HEK293 (cell line): ENCODE results near the gene PCSK6.
A peak's percentile ranks its signal among the peaks of the same experiment; 100 is the strongest.

Source experiments
- BCL11A ChIP-seq: fragments of 450-650 bp; formaldehyde crosslinking; IDR thresholded peaks from 2 replicates; pipeline ENCODE4 v1.5.1; 2016; ENCODE audit warnings: low read depth, missing biosample characterization, missing genetic modification characterization
- EGR2 ChIP-seq: fragments of 450-650 bp; formaldehyde crosslinking; IDR thresholded peaks from 2 replicates; pipeline ENCODE4 v1.5.1; 2016; ENCODE audit warnings: low read depth, missing biosample characterization, missing genetic modification characterization
- KLF1 ChIP-seq: fragments of 450-650 bp; formaldehyde crosslinking; IDR thresholded peaks from 2 replicates; pipeline ENCODE4 v1.5.1; 2016; ENCODE audit warnings: missing biosample characterization, missing genetic modification characterization
- OSR2 ChIP-seq: fragments of 450-650 bp; formaldehyde crosslinking; IDR thresholded peaks from 2 replicates; pipeline ENCODE4 v1.5.1; 2016; ENCODE audit warnings: missing biosample characterization, missing genetic modification characterization
- PBX3 ChIP-seq: sonication (generic); formaldehyde crosslinking; IDR thresholded peaks from 2 replicates; pipeline ENCODE4 v1.8.1; 2022; ENCODE audit warnings: mild to moderate bottlenecking, moderate library complexity, missing genetic modification reagents
- PRDM1 ChIP-seq: fragments of 450-650 bp; formaldehyde crosslinking; IDR thresholded peaks from 2 replicates; pipeline ENCODE4; 2016; ENCODE audit warnings: missing biosample characterization, missing genetic modification characterization
- REPIN1 ChIP-seq: fragments of 450-650 bp; formaldehyde crosslinking; IDR thresholded peaks from 2 replicates; pipeline ENCODE4 v1.5.1; 2017; ENCODE audit warnings: missing biosample characterization, missing genetic modification characterization, low read depth
- WT1 ChIP-seq: fragments of 450-650 bp; formaldehyde crosslinking; IDR thresholded peaks from 2 replicates; pipeline ENCODE4 v1.5.1; 2016; ENCODE audit warnings: missing biosample characterization, missing genetic modification characterization
- YY1 ChIP-seq: fragments of 450-650 bp; formaldehyde crosslinking; IDR thresholded peaks from 2 replicates; pipeline ENCODE4 v1.5.1; 2018; ENCODE audit warnings: missing biosample characterization, missing genetic modification characterization
- ZBTB17 ChIP-seq: fragments of 450-650 bp; formaldehyde crosslinking; IDR thresholded peaks from 2 replicates; pipeline ENCODE4 v1.5.1; 2016; ENCODE audit warnings: missing biosample characterization, missing genetic modification characterization
- ZEB2 ChIP-seq: fragments of 450-650 bp; formaldehyde crosslinking; IDR thresholded peaks from 2 replicates; pipeline ENCODE4 v1.5.1; 2016; ENCODE audit warnings: missing biosample characterization, missing genetic modification characterization
- ZFHX2 ChIP-seq: fragments of 450-650 bp; formaldehyde crosslinking; conservative IDR thresholded peaks from 2 replicates; pipeline ENCODE4 v1.5.1; 2016; ENCODE audit warnings: missing biosample characterization, missing genetic modification characterization
- ZFP69B ChIP-seq: fragments of 450-650 bp; formaldehyde crosslinking; IDR thresholded peaks from 2 replicates; pipeline ENCODE4 v1.5.1; 2016; ENCODE audit warnings: missing biosample characterization, missing genetic modification characterization
- ZNF121 ChIP-seq: fragments of 450-650 bp; formaldehyde crosslinking; IDR thresholded peaks from 2 replicates; pipeline ENCODE4 v1.5.1; 2016; ENCODE audit warnings: missing biosample characterization, missing genetic modification characterization
- ZNF169 ChIP-seq: fragments of 450-650 bp; formaldehyde crosslinking; IDR thresholded peaks from 2 replicates; pipeline ENCODE4 v1.5.1; 2016; ENCODE audit warnings: missing biosample characterization, missing genetic modification characterization
- ZNF211 ChIP-seq: fragments of 450-650 bp; formaldehyde crosslinking; IDR thresholded peaks from 2 replicates; pipeline ENCODE4 v1.5.1; 2016; ENCODE audit warnings: low read depth, missing biosample characterization, missing genetic modification characterization
- ZNF223 ChIP-seq: fragments of 450-650 bp; formaldehyde crosslinking; IDR thresholded peaks from 2 replicates; pipeline ENCODE4 v1.5.1; 2016; ENCODE audit warnings: missing biosample characterization, missing genetic modification characterization
- ZNF248 ChIP-seq: fragments of 450-650 bp; formaldehyde crosslinking; IDR thresholded peaks from 2 replicates; pipeline ENCODE4 v1.5.1; 2017; ENCODE audit warnings: missing biosample characterization, missing genetic modification characterization
- ZNF302 ChIP-seq: fragments of 450-650 bp; formaldehyde crosslinking; IDR thresholded peaks from 2 replicates; pipeline ENCODE4 v1.5.1; 2016; ENCODE audit warnings: missing biosample characterization, missing genetic modification characterization, low read depth
- ZNF324 ChIP-seq: fragments of 450-650 bp; formaldehyde crosslinking; IDR thresholded peaks from 2 replicates; pipeline ENCODE4 v1.5.1; 2016; ENCODE audit warnings: missing biosample characterization, missing genetic modification characterization
- ZNF335 ChIP-seq: fragments of 450-650 bp; formaldehyde crosslinking; conservative IDR thresholded peaks from 2 replicates; pipeline ENCODE4 v1.5.1; 2016; ENCODE audit warnings: missing biosample characterization, missing genetic modification characterization
- ZNF341 ChIP-seq: fragments of 450-650 bp; formaldehyde crosslinking; IDR thresholded peaks from 2 replicates; pipeline ENCODE4; 2016; ENCODE audit warnings: low read depth, missing biosample characterization, missing genetic modification characterization
- ZNF354C ChIP-seq: fragments of 450-650 bp; formaldehyde crosslinking; IDR thresholded peaks from 2 replicates; pipeline ENCODE4 v1.5.1; 2016; ENCODE audit warnings: missing biosample characterization, missing genetic modification characterization, low read depth, borderline replicate concordance
- ZNF473 ChIP-seq: fragments of 450-650 bp; formaldehyde crosslinking; IDR thresholded peaks from 2 replicates; pipeline ENCODE4 v1.5.1; 2017; ENCODE audit warnings: missing biosample characterization, missing genetic modification characterization
- ZNF514 ChIP-seq: fragments of 450-650 bp; formaldehyde crosslinking; IDR thresholded peaks from 2 replicates; pipeline ENCODE4 v1.5.1; 2016; ENCODE audit warnings: missing biosample characterization, missing genetic modification characterization
- ZNF548 ChIP-seq: fragments of 450-650 bp; formaldehyde crosslinking; IDR thresholded peaks from 2 replicates; pipeline ENCODE4 v1.5.1; 2016; ENCODE audit warnings: missing biosample characterization, missing genetic modification characterization
- ZNF558 ChIP-seq: fragments of 450-650 bp; formaldehyde crosslinking; IDR thresholded peaks from 2 replicates; pipeline ENCODE4 v1.5.1; 2016; ENCODE audit warnings: missing biosample characterization, missing genetic modification characterization
- ZNF580 ChIP-seq: fragments of 450-650 bp; formaldehyde crosslinking; IDR thresholded peaks from 2 replicates; pipeline ENCODE4 v1.5.1; 2016; ENCODE audit warnings: missing biosample characterization, missing genetic modification characterization
- ZNF585B ChIP-seq: fragments of 450-650 bp; formaldehyde crosslinking; IDR thresholded peaks from 2 replicates; pipeline ENCODE4 v1.5.1; 2016; ENCODE audit warnings: missing biosample characterization, missing genetic modification characterization
- ZNF596 ChIP-seq: fragments of 450-650 bp; IDR thresholded peaks from 2 replicates; pipeline ENCODE4 v1.5.0; 2018; ENCODE audit warnings: missing biosample characterization, mild to moderate bottlenecking, missing genetic modification characterization, moderate library complexity
- ZNF626 ChIP-seq: fragments of 450-650 bp; sonication (Bioruptor Pico); formaldehyde crosslinking; IDR thresholded peaks from 2 replicates; pipeline ENCODE4 v1.5.1; 2018; ENCODE audit warnings: missing biosample characterization, missing genetic modification characterization, inconsistent platforms
- ZNF664 ChIP-seq: fragments of 450-650 bp; formaldehyde crosslinking; IDR thresholded peaks from 2 replicates; pipeline ENCODE4 v1.5.1; 2016; ENCODE audit warnings: missing biosample characterization, missing genetic modification characterization
- ZNF677 ChIP-seq: fragments of 450-650 bp; IDR thresholded peaks from 2 replicates; pipeline ENCODE4 v1.5.0; 2018; ENCODE audit warnings: missing biosample characterization, mild to moderate bottlenecking, missing genetic modification characterization, moderate library complexity
- ZNF792 ChIP-seq: fragments of 450-650 bp; formaldehyde crosslinking; IDR thresholded peaks from 2 replicates; pipeline ENCODE4 v1.5.1; 2016; ENCODE audit warnings: missing biosample characterization, missing genetic modification characterization
- TF ChIP-seq, protein P1 (sequence below): IDR thresholded peaks from 2 replicates; pipeline ENCODE4 v1.6.1; 2011; ENCODE audit warnings: mild to moderate bottlenecking, low read depth, low read length, borderline replicate concordance
- TF ChIP-seq, protein P2 (sequence below): fragments of 450-650 bp; formaldehyde crosslinking; IDR thresholded peaks from 2 replicates; pipeline ENCODE4 v1.5.1; 2016; ENCODE audit warnings: missing biosample characterization, missing genetic modification characterization, low read depth
- TF ChIP-seq, protein P3 (sequence below): fragments of 450-650 bp; formaldehyde crosslinking; optimal IDR thresholded peaks from 2 replicates; pipeline ENCODE3; 2016; ENCODE audit warnings: missing biosample characterization, mild to moderate bottlenecking, missing genetic modification characterization

The PCSK6 gene

GRCh38 chr15:101488300-101489164 lies 975 bp downstream of the PCSK6 start (continued):
- TF ChIP-seq ZNF580 (no peak), ZNF558 (no peak), OSR2 (peak; percentile 71), ZNF596 (no peak), ZNF211 (tag by site-specific recombination) (no peak), ZFP69B (tag by site-specific recombination) (0 out of 2 replicates have a peak, but pooled peaks have one; percentile 13), ZNF169 (no peak), ZNF514 (tag by site-specific recombination) (no peak), ZNF121 (tag by site-specific recombination) (no peak), ZNF302 (tag by site-specific recombination) (no peak), ZNF324 (tag by site-specific recombination) (no peak), EGR2 (tag by site-specific recombination) (no peak), ZNF664 (tag by site-specific recombination) (no peak), YY1 (tag by site-specific recombination) (no peak), PRDM1 (no peak), ZNF792 (tag by site-specific recombination) (no peak), WT1 (no peak), ZBTB17 (tag by site-specific recombination) (0 out of 2 replicates have a peak, but pooled peaks have one; percentile 23), ZFHX2 (tag by site-specific recombination) (no peak; the same call in 1 of the 2 replicates), ZNF341 (tag by site-specific recombination) (peak; percentile 59), ZNF248 (tag by site-specific recombination) (no peak), ZNF354C (tag by site-specific recombination) (no peak), ZEB2 (tag by site-specific recombination) (0 out of 2 replicates have a peak, but pooled peaks have one; percentile 34), KLF1 (peak; percentile 75), ZNF677 (tag by site-specific recombination) (0 out of 2 replicates have a peak, but pooled peaks have one; percentile 4), ZNF335 (tag by site-specific recombination) (peak; percentile 92), REPIN1 (tag by site-specific recombination) (no peak), ZNF626 (no peak), ZNF223 (tag by site-specific recombination) (no peak), BCL11A (tag by site-specific recombination) (peak; percentile 70; the same call in 1 of the 2 replicates), ZNF473 (no peak), PBX3 (CRISPR knock-in tag) (0 out of 2 replicates have a peak, but pooled peaks have one; percentile 13), ZNF585B (tag by site-specific recombination) (no peak), ZNF548 (tag by site-specific recombination) (no peak)
- TF ChIP-seq, protein P1, sequence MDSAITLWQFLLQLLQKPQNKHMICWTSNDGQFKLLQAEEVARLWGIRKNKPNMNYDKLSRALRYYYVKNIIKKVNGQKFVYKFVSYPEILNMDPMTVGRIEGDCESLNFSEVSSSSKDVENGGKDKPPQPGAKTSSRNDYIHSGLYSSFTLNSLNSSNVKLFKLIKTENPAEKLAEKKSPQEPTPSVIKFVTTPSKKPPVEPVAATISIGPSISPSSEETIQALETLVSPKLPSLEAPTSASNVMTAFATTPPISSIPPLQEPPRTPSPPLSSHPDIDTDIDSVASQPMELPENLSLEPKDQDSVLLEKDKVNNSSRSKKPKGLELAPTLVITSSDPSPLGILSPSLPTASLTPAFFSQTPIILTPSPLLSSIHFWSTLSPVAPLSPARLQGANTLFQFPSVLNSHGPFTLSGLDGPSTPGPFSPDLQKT = no peak
- TF ChIP-seq, protein P2, sequence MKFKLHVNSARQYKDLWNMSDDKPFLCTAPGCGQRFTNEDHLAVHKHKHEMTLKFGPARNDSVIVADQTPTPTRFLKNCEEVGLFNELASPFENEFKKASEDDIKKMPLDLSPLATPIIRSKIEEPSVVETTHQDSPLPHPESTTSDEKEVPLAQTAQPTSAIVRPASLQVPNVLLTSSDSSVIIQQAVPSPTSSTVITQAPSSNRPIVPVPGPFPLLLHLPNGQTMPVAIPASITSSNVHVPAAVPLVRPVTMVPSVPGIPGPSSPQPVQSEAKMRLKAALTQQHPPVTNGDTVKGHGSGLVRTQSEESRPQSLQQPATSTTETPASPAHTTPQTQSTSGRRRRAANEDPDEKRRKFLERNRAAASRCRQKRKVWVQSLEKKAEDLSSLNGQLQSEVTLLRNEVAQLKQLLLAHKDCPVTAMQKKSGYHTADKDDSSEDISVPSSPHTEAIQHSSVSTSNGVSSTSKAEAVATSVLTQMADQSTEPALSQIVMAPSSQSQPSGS = no peak
- TF ChIP-seq, protein P3, sequence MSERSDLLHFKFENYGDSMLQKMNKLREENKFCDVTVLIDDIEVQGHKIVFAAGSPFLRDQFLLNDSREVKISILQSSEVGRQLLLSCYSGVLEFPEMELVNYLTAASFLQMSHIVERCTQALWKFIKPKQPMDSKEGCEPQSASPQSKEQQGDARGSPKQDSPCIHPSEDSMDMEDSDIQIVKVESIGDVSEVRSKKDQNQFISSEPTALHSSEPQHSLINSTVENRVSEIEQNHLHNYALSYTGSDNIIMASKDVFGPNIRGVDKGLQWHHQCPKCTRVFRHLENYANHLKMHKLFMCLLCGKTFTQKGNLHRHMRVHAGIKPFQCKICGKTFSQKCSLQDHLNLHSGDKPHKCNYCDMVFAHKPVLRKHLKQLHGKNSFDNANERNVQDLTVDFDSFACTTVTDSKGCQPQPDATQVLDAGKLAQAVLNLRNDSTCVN (tag by site-specific recombination) = peak; percentile 76
